ENCODE results near the gene RPN2.

The RPN2 gene

DNA sequence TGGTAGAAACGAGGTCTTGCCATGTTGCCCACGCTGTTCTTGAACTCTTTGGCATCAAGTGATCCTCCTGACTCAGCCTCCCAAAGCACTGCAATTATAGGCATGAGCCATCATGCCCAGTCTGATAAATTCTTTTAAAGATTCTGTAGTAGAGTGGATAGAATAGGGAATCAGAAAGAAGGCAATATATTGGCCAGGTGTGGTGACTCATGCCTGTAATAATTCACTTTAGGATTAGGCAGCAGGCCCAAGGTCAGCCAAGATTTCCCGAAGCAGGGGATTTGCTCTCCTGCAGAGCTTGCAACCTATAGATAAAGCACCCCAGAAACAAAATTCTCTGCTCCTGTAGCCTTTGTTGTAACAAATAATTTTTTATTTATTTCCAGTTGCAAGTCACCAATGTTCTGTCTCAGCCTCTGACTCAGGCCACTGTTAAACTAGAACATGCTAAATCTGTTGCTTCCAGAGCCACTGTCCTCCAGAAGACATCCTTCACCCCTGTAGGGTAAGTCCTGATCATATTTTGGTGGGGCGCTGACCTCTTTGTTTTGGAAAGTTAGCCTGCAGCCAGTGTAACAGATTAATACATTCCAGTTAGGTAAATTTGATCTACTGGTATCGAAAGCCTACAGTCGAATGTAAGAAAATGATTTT, 30.7 kb downstream of the RPN2 start:
- no peak for TF ChIP-seq GATA1 (IDR thresholded peaks at IDR 0.05; ENCODE audit: low read depth, low read length)
- TF ChIP-seq POLR2A (IDR thresholded peaks at IDR 0.05; ENCODE audit: low read length) = no peak
- no peak for DNase-seq

DNA sequence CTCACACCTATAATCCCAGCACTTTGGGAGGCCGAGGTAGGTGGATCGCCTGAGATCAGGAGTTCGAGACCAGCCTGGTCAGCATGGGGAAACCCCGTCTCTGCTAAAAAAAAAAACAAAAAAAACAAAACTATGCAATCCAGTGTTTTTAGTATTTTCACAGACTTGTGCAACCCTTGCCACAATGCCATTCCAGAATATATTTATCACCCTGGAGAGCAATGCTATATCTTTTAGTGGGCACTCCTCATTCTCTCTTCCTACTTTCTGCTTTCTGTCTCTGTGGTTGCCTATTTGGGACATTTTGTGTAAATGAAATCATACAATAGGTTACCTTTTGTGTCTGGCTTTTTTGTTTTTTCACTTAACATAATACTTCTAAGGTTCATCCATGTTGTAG, 39.3 kb downstream of the RPN2 start:
- no peak for TF ChIP-seq POLR2A (IDR thresholded peaks at IDR 0.05; ENCODE audit: low read length)
- TF ChIP-seq GATA1 (IDR thresholded peaks at IDR 0.05; ENCODE audit: low read depth, low read length) = no peak
- no peak for DNase-seq

DNA sequence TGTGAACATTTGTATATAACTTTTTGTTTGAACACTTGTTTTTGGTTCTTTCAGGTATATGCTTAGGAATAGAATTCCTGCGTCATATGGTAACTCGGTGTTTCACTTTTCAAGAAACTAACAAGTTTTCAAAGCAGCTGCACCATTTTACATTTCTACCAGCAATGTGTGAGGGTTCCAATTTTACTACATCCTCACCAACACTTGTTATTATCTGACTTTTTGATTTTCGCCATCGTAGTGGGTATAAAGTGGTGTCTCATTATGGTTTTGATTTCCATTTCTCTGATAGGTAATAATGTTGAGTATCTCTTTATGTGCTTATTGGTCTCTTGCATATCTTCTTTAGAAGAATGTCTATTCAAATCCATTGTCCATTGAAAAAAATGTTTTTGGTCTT, 39.8 kb downstream of the RPN2 start:
- no peak for DNase-seq
- TF ChIP-seq POLR2A (IDR thresholded peaks at IDR 0.05; ENCODE audit: low read length) = no peak
- no peak for TF ChIP-seq GATA1 (IDR thresholded peaks at IDR 0.05; ENCODE audit: low read depth, low read length)

DNA sequence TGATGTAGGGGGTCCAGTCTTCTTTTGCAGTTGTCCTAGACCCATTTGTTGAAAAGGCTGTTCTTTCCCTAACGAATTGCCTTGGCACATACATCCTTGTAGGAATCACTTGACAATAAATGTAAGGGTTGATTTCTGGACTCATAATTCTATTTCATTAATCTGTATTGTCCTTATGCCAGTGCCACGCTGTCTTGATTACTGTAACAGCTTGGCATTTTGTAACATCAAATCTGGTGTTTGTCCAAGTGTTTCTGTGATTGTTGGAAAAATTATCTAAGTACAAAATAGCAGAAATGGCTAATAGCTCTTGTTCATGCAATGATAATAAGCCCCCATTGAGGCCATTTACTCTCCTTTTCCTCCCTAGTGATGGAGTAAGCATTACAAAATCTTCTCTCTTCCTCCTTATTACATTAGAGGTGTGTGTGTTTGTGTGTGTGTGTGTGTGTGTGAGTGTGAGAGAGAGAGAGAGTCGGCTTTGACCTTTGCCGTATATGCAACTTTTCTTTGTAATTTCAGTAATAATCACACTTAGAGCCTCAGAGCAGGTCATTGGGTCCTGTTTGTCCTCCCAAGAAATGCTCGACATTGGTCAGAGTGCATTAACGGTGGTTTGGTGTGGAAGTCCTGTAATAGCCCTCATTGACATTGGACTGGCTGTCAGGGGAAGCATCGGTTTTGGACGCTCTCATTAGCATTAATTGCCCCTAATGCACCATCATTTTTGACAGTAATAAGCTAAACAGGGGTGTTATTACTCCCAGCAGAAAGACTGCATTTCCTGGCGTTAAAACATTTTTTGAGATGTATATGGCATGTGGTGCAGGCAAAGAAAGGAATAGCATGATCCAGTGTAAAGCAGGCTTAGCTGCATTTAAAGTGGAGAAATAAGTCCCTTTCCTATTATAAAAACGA, 40.9 kb downstream of the RPN2 start:
- TF ChIP-seq POLR2A (IDR thresholded peaks at IDR 0.05; ENCODE audit: low read length) (no peak), GATA1 (IDR thresholded peaks at IDR 0.05; ENCODE audit: low read depth, low read length) (no peak)
- DNase-seq = no peak

DNA sequence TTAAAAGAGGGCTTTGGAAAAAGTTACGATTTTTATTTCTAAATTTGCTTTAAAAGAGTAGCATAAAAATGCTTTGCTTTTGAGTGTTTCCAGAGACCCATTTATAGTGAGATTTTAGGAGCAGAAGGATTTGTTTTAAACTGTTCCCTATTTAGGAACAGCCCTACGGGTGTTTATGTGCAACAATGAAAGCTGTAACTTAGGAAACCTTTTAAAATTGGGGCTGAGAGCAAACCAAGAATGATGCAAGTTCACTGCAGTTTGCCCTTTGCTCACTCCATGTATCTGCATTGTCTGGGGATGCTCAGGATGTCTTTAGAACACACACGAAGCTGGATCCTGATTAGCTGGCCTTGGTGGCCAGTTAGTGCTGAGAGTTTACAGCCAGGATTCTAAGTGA, 41.6 kb downstream of the RPN2 start:
- TF ChIP-seq POLR2A (IDR thresholded peaks at IDR 0.05; ENCODE audit: low read length) (no peak), GATA1 (IDR thresholded peaks at IDR 0.05; ENCODE audit: low read depth, low read length) (no peak)
- DNase-seq = no peak

DNA sequence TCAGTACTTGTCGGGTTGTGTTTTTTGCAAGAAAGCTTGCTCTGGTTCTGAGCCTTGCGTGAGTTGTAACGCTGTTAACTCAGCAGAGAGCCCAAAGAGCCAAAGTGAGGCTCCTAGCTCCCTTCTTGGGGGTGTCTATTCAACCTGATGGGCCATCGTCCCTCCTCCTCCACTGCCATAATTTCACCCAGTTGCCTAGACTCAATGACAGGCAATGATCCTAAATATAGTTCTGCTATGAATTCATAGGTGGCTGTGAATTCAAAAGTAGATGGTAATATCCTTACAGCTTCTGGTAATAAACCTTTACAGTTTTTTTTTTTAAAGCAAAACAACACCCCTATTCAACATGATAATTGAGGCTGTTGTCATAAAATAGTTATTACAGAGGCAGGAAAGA, 43.0 kb downstream of the RPN2 start:
- DNase-seq = no peak

DNA sequence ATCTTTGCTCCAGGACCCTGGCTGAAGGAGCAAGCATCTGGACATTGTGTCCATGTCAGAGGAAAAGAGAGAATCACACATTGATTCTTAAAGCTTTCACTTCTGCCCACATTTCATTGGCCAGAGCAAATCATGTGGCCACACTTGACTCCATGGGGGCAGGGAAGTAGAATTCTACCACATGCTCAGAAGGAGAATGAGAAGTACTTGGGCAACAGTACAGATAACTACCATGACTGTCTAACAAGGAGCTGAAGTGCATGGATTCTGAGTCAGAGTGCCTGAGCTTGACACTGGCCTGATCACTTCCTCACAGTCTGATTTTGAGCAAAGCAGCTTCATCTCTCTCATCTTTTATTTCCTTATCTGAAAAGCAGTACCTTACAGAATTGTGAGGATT, 43.9 kb downstream of the RPN2 start:
- no peak for TF ChIP-seq GATA1 (IDR thresholded peaks at IDR 0.05; ENCODE audit: low read depth, low read length)
- no peak for TF ChIP-seq POLR2A (IDR thresholded peaks at IDR 0.05; ENCODE audit: low read length)

More for the DNA sequence above, 43.0 kb downstream of the RPN2 start:
- no peak for TF ChIP-seq GATA1 (IDR thresholded peaks at IDR 0.05; ENCODE audit: low read depth, low read length)
- TF ChIP-seq POLR2A (IDR thresholded peaks at IDR 0.05; ENCODE audit: low read length) = no peak

DNA sequence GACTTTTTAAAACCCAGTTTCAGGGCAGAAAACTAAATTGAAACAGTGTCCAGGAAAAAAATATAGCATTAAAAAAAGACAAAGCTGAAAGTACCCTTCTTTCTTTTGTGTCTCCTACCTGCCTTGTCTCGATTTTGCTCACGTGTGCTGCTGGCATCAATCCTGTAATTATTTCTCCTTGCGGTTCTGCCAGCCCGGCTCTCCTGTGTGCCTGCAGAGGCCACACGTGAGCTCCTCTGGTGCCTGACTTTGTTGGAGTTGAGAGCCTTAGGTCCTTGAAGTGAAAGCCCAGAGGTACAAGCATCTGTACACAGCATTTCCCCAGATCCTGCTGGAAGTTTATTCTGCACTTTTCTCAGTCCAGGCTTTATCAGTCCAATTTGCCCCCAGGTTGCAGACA, 46.0 kb downstream of the RPN2 start:
- TF ChIP-seq POLR2A (IDR thresholded peaks at IDR 0.05; ENCODE audit: low read length) (no peak), GATA1 (IDR thresholded peaks at IDR 0.05; ENCODE audit: low read depth, low read length) (no peak)
- DNase-seq = no peak

More for the DNA sequence above, 43.9 kb downstream of the RPN2 start:
- DNase-seq = peak in 1 of 2 experiments; percentile 16

DNA sequence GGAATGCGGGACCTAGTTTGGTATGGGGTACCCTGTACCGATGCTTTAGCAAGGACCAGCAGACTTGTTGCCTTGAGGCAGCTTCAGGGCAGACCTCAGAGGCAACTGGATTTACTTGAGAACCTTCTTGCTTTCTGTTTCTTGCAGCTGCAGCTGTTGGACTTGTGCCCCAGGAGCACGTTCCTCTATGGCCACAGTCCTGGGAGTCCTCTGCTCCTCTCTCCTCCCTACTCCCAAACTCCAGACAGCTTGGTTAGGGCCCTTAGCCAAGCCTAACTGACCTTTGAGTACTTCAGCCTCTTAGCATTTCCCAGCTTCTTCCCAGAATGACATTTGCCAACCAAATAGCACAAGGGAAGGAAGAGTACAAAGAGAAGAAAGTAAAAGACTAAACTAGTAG, 47.8 kb downstream of the RPN2 start:
- TF ChIP-seq POLR2A (IDR thresholded peaks at IDR 0.05; ENCODE audit: low read length) (no peak), GATA1 (IDR thresholded peaks at IDR 0.05; ENCODE audit: low read depth, low read length) (no peak)
- no peak for DNase-seq

DNA sequence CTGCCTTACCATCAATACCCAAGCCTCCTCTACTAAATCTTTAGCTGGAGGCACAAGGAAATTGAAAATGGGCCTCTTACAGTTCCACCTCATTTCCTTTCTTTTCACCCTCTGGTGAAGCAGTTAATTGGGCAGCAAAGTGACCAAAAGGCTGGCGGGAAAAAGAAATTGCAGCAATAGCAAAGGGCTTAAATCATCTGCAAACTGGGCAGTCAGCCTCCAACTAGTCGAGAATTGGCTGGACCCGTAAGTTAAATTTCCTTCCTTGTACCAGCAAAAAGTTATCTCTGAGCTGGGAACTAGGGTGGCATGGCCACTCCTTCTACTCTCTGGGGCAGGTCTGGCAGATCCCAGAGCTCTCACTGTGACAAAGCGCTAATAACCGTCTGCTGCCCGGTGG, 49.0 kb downstream of the RPN2 start:
- no peak for DNase-seq
- no peak for TF ChIP-seq POLR2A (IDR thresholded peaks at IDR 0.05; ENCODE audit: low read length)
- TF ChIP-seq GATA1 (IDR thresholded peaks at IDR 0.05; ENCODE audit: low read depth, low read length) = no peak

DNA sequence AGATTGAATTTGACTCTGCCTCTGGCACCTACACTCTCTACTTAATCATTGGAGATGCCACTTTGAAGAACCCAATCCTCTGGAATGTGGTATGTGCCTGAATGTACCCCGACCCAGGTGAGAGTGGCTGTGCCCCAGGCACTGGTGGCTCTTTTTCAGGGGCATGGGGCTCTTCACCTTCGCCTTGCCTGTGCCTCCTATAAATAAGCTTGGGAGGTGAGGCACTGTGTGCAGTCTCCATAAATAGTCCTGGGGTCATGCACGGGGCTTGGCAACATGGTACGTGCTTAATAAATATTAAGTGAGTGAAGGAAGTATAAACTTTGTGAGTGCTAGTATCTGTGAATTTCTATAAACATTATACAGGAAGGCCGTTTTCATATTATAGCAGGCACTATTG, 49.5 kb downstream of the RPN2 start:
- DNase-seq = no peak
- no peak for TF ChIP-seq GATA1 (IDR thresholded peaks at IDR 0.05; ENCODE audit: low read depth, low read length)
- TF ChIP-seq POLR2A (IDR thresholded peaks at IDR 0.05; ENCODE audit: low read length) = no peak

DNA sequence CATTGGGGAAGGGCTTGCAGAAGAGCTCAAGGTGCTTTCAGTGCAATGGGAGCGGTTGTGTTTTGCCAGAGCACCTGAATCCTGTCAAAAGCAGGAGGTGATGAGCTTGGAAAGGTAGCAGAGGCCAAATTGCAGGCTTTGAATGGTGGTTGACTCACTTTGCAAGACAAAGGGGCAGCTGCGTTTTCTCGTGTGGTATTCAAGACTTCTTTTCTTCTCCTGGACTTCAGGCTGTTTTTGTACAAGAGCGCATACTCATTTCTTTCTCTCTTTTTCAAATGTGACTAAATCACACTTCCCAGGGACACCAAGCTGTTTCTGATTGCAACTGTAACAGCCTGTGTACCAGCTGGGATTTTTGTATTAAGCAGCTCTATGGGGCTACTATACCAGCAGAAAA, 50.2 kb downstream of the RPN2 start:
- DNase-seq = no peak
- TF ChIP-seq GATA1 (IDR thresholded peaks at IDR 0.05; ENCODE audit: low read depth, low read length) = no peak
- no peak for TF ChIP-seq POLR2A (IDR thresholded peaks at IDR 0.05; ENCODE audit: low read length)

DNA sequence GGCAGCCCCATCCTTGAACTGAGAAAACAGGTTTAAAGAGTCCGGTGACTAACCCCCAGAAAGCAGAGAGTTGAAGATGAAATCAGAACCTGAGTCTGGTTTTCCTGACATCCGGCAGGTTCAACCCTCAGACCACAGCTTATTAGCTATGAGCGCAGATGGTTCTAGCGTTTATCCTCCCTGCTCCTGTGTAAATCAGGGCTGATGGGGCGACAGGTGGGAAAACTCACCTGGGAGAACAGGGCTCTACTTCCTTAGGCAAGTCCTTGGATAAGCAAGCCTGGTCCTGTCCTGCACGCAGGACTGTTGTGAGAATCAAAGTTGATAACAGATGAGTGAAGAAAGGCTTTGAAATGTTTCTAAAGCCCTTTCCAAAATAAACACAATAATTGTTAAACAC, 51.1 kb downstream of the RPN2 start:
- TF ChIP-seq GATA1 (IDR thresholded peaks at IDR 0.05; ENCODE audit: low read depth, low read length) (no peak), POLR2A (IDR thresholded peaks at IDR 0.05; ENCODE audit: low read length) (no peak)
- DNase-seq = no peak

DNA sequence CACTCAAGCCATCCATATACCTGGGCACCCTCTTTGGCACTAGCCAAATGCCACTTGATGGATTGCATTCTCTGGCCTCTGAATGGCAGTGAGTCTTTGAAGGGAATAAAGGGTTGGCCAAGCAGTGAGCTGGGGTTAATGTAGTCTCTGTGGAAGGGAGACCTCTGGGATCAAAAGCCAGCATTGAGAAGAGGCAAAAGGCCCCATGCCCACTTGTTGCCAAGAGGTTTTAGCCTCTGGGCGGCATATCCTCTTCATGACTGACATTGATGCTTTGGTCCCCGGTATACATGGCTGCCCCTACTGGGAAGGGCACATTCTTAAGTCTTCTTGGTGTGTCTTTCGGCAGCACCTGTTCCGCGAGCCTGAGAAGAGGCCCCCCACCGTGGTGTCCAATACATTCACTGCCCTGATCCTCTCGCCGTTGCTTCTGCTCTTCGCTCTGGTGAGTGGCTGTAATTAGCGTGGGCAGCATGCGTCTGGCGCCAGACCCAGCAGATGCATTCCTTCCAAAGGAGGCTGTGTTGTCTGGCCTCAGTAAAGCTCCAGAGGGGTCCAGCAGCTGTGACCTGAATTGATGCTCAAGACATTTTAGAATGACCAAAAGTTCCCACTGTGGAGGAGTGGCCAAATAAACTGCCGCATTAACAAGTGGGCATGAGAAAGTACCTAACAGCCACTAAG, 53.0 kb downstream of the RPN2 start:
- DNase-seq = no peak
- TF ChIP-seq POLR2A (IDR thresholded peaks at IDR 0.05; ENCODE audit: low read length) (no peak), GATA1 (IDR thresholded peaks at IDR 0.05; ENCODE audit: low read depth, low read length) (no peak)

Measured in erythroblast (primary cell).